WTC11 (cell line): ENCODE measurements around the gene EHD1. TPM values are rescaled to one million over a fixed set of nuclear protein-coding genes. Genes with fewer than 3 reads are reported as not detected.
A peak's percentile ranks its signal among the peaks of the same experiment; 100 is the strongest.

ENCODE experiments used
- ATAC-seq: fragments of 200-7000 bp; cut with Tn5 transposase; 2 replicates; pipeline ENCODE4 v1.10.0; 2021; ENCODE audit warnings: mild to moderate bottlenecking, moderate library complexity
- CTCF ChIA-PET: fragments of 300-600 bp; sonication (Branson Sonifier 250); formaldehyde crosslinking; loops from one replicate; lab custom pipeline; 2021; ENCODE audit warnings: antibody characterized with exemption; lab: Charles Lee
- POLR2A ChIA-PET: fragments of 350-600 bp; sonication (Branson Sonifier 250); formaldehyde crosslinking; loops from one replicate; lab custom pipeline; 2021; ENCODE audit warnings: antibody characterized with exemption; lab: Charles Lee
- DNase-seq: peaks from one replicate; pipeline ENCODE4 v3.0.0; 2021; ENCODE audit warnings: low spot score
- H3K27ac Mint-ChIP-seq: 2 replicates; pipeline ENCODE4 v1.8.0; 2021; ENCODE audit warnings: mixed read lengths
- H3K27me3 Mint-ChIP-seq: 2 replicates; pipeline ENCODE4 v1.8.0; 2021; ENCODE audit warnings: low read depth, mild to moderate bottlenecking, moderate library complexity, mixed read lengths
- H3K36me3 Mint-ChIP-seq: 2 replicates; pipeline ENCODE4 v1.8.0; 2021; ENCODE audit warnings: mixed read lengths
- H3K4me1 Mint-ChIP-seq: 2 replicates; pipeline ENCODE4 v1.8.0; 2022; ENCODE audit warnings: mixed read lengths
- H3K4me3 Mint-ChIP-seq: 2 replicates; pipeline ENCODE4 v1.8.0; 2021; ENCODE audit warnings: mild to moderate bottlenecking, moderate library complexity, mixed read lengths
- H3K9me3 Mint-ChIP-seq: 2 replicates; pipeline ENCODE4 v1.8.0; 2021; ENCODE audit warnings: mixed read lengths
- ATF2 ChIP-seq: sonication (generic); formaldehyde crosslinking; IDR thresholded peaks from 2 replicates; pipeline ENCODE4 v1.8.1; 2022; ENCODE audit warnings: low read depth, missing genetic modification reagents, borderline replicate concordance
- CBFB ChIP-seq: sonication (generic); formaldehyde crosslinking; IDR thresholded peaks from 2 replicates; pipeline ENCODE4 v1.8.1; 2022; ENCODE audit warnings: mild to moderate bottlenecking, low read depth, missing genetic modification reagents
- ELF4 ChIP-seq: sonication (generic); formaldehyde crosslinking; IDR thresholded peaks from 2 replicates; pipeline ENCODE4 v1.8.1; 2022; ENCODE audit warnings: low read depth, mild to moderate bottlenecking, moderate library complexity, missing genetic modification reagents
- EMX1 ChIP-seq: fragments of 250-450 bp; sonication (Bioruptor Pico); IDR thresholded peaks from 2 replicates; pipeline ENCODE4 v1.8.0; 2021; ENCODE audit warnings: mild to moderate bottlenecking
- FOXJ3 ChIP-seq: sonication (generic); formaldehyde crosslinking; IDR thresholded peaks from 2 replicates; pipeline ENCODE4 v1.9.0; 2021; ENCODE audit warnings: missing genetic modification reagents, mild to moderate bottlenecking, borderline replicate concordance
- GTF2I ChIP-seq: fragments of 250-450 bp; sonication (Bioruptor Pico); conservative IDR thresholded peaks from 2 replicates; pipeline ENCODE4 v1.4.0; 2021; ENCODE audit warnings: mild to moderate bottlenecking
- HMGXB4 ChIP-seq: sonication (generic); formaldehyde crosslinking; IDR thresholded peaks from 2 replicates; pipeline ENCODE4 v1.8.1; 2023; ENCODE audit warnings: mild to moderate bottlenecking, moderate library complexity, missing genetic modification reagents
- MAX ChIP-seq: sonication (generic); formaldehyde crosslinking; IDR thresholded peaks from 2 replicates; pipeline ENCODE4 v1.8.0; 2022; ENCODE audit warnings: mild to moderate bottlenecking, missing genetic modification reagents
- PREB ChIP-seq: sonication (generic); formaldehyde crosslinking; IDR thresholded peaks from 2 replicates; pipeline ENCODE4 v1.8.1; 2022; ENCODE audit warnings: mild to moderate bottlenecking, missing genetic modification reagents, moderate library complexity, borderline replicate concordance
- RORB ChIP-seq: fragments of 250-450 bp; sonication (Bioruptor Pico); IDR thresholded peaks from 2 replicates; pipeline ENCODE4 v1.9.0; 2021; ENCODE audit warnings: mild to moderate bottlenecking
- SP1 ChIP-seq: sonication (generic); formaldehyde crosslinking; conservative IDR thresholded peaks from 2 replicates; pipeline ENCODE4 v1.8.1; 2022; ENCODE audit warnings: missing genetic modification reagents
- TP53 ChIP-seq: sonication (generic); formaldehyde crosslinking; IDR thresholded peaks from 2 replicates; pipeline ENCODE4 v1.8.1; 2023; ENCODE audit warnings: mild to moderate bottlenecking, missing genetic modification reagents
- USF2 ChIP-seq: sonication (generic); formaldehyde crosslinking; IDR thresholded peaks from 2 replicates; pipeline ENCODE4 v1.8.1; 2023; ENCODE audit warnings: mild to moderate bottlenecking, missing genetic modification reagents, moderate library complexity
- ZNF121 ChIP-seq: sonication (generic); formaldehyde crosslinking; IDR thresholded peaks from 2 replicates; pipeline ENCODE4 v1.8.0; 2023; ENCODE audit warnings: missing genetic modification reagents
- ZNF416 ChIP-seq: fragments of 250-450 bp; sonication (Bioruptor Pico); IDR thresholded peaks from 2 replicates; pipeline ENCODE4 v1.9.0; 2021; ENCODE audit warnings: mild to moderate bottlenecking, inconsistent platforms
- microRNA-seq: library from miRNA; unstranded; fragments of <30 nt; microRNA quantifications from one replicate; pipeline ENCODE4 v1.2.0, GENCODE V29; 2022; ENCODE audit warnings: borderline number of aligned reads
- total RNA-seq: library from RNA; stranded (reverse); gene quantifications from 3 replicates; pipeline ENCODE4 v1.2.3, GENCODE V29; 2021

Gene EHD1
- total RNA-seq, 1 experiment from 2014 or later: 38.1 TPM

- ATAC-seq: no peak; the same call in 1 of the 2 replicates
These were observed 75.9 kb downstream of the EHD1 start for GRCh38 chr11:64802370-64803157.

More at GRCh38 chr11:64802370-64803157, 75.9 kb downstream of the EHD1 start:
- Mint-ChIP-seq H3K36me3 (peaks cover 12% of the 10 kb centered on the region; the same call in 1 of the 2 replicates), H3K4me3 (peak overlapping the region; percentile 63), H3K4me1 (peaks cover 11% of the 10 kb centered on the region), H3K27ac (no peak overlapping the region), H3K9me3 (no peaks in the 10 kb centered on the region), H3K27me3 (no peaks in the 10 kb centered on the region)
- CTCF ChIA-PET: interaction anchor here (0.6 to 3.7 kb wide), 15 partner anchors 8 to 527 kb away, joined by 3 to 33 read pairs (median 5); partner anchors contain the start of genes CDC42BPG, PPP2R5B, RASGRP2 and SF1
- DNase-seq: peak; percentile 25
- POLR2A ChIA-PET: interaction anchor here (2.3 kb wide), 1 partner anchor 24 kb away, joined by 17 read pairs; the partner anchor contains the start of gene SF1
- TF ChIP-seq CBFB (CRISPR knock-in tag) (no peak), SP1 (CRISPR knock-in tag) (peak; percentile 53; the same call in 1 of the 2 replicates), TP53 (CRISPR knock-in tag) (0 out of 2 replicates have a peak, but pooled peaks have one; percentile 30), RORB (CRISPR knock-in tag) (no peak), PREB (CRISPR knock-in tag) (no peak), EMX1 (no peak), ZNF416 (no peak), ZNF121 (CRISPR knock-in tag) (0 out of 2 replicates have a peak, but pooled peaks have one; percentile 18), USF2 (CRISPR knock-in tag) (peak; percentile 9; the same call in 1 of the 2 replicates), HMGXB4 (CRISPR knock-in tag) (no peak), ATF2 (no peak), MAX (CRISPR knock-in tag) (no peak), ELF4 (no peak), GTF2I (CRISPR knock-in tag) (peak; percentile 94), FOXJ3 (no peak)

Small RNAs within 50 kb of the gene (microRNA-seq; reads per million reads assigned to microRNA genes)
- gene MIR6749 (not detected), gene MIR6750 (not detected)

Other genes with a start within 250 kb of the EHD1 start
- 8.0 to 10.4 TPM (median 8.6 TPM) in 3 replicates for gene NRXN2, start 155.4 kb downstream of the EHD1 start, total RNA-seq
- gene RASGRP2, start 134.5 kb downstream of the EHD1 start, total RNA-seq: 31.9 to 41.5 TPM (median 40.3 TPM) in 3 replicates
- 6.6 to 8.7 TPM (median 8.2 TPM) in 3 replicates for gene PYGM, start 118.6 kb downstream of the EHD1 start, total RNA-seq
- 285 to 314 TPM (median 300 TPM) in 3 replicates for gene SF1, start 100.1 kb downstream of the EHD1 start, total RNA-seq
- 24.5 to 31.6 TPM (median 28.3 TPM) in 3 replicates for gene MAP4K2, start 75.4 kb downstream of the EHD1 start, total RNA-seq
- 47.1 to 53.3 TPM (median 51.2 TPM) in 3 replicates for gene MEN1, start 68.1 kb downstream of the EHD1 start, total RNA-seq
- 14.9 to 21.6 TPM (median 17.3 TPM) in 3 replicates for gene CDC42BPG, start 34.0 kb downstream of the EHD1 start, total RNA-seq
- 25.2 to 31.4 TPM (median 27.6 TPM) in 3 replicates for gene ATG2A, start 38.6 kb upstream of the EHD1 start, total RNA-seq
- gene PPP2R5B, start 46.1 kb upstream of the EHD1 start, total RNA-seq: 8.7 to 10.2 TPM (median 9.1 TPM) in 3 replicates
- gene GPHA2, start 57.3 kb upstream of the EHD1 start, total RNA-seq: 1.0 to 1.6 TPM (median 1.6 TPM) in 3 replicates
- gene MAJIN, start 93.5 kb upstream of the EHD1 start, total RNA-seq: not detected in 3 replicates
- gene BATF2, start 118.3 kb upstream of the EHD1 start, total RNA-seq: 1.3 to 3.2 TPM (median 2.2 TPM) in 3 replicates
- 171 to 248 TPM (median 235 TPM) in 3 replicates for gene ARL2, start 135.5 kb upstream of the EHD1 start, total RNA-seq
- 16.7 to 19.6 TPM (median 17.6 TPM) in 3 replicates for gene SNX15, start 148.8 kb upstream of the EHD1 start, total RNA-seq
- 22.2 to 26.2 TPM (median 22.8 TPM) in 3 replicates for gene SAC3D1, start 162.6 kb upstream of the EHD1 start, total RNA-seq
- gene NAALADL1, start 179.9 kb upstream of the EHD1 start, total RNA-seq: 4.5 to 6.1 TPM (median 5.9 TPM) in 3 replicates
- gene CDCA5, start 205.4 kb upstream of the EHD1 start, total RNA-seq: 80.6 to 95.9 TPM (median 86.9 TPM) in 3 replicates
- gene ZFPL1, start 205.6 kb upstream of the EHD1 start, total RNA-seq: 32.2 to 33.8 TPM (median 32.8 TPM) in 3 replicates
- 122 to 136 TPM (median 123 TPM) in 3 replicates for gene VPS51, start 217.6 kb upstream of the EHD1 start, total RNA-seq
- gene TM7SF2, start 233.3 kb upstream of the EHD1 start, total RNA-seq: 63.8 to 74.9 TPM (median 71.5 TPM) in 3 replicates
- 15.9 to 18.3 TPM (median 16.7 TPM) in 3 replicates for gene ZNHIT2, start 239.1 kb upstream of the EHD1 start, total RNA-seq
- gene FAU, start 243.5 kb upstream of the EHD1 start, total RNA-seq: 951 to 991 TPM (median 985 TPM) in 3 replicates
- gene MRPL49, start 243.7 kb upstream of the EHD1 start, total RNA-seq: 51.3 to 55.9 TPM (median 53.3 TPM) in 3 replicates